HepG2 (cell line): ENCODE data around the gene PDGFB. TPM values are rescaled to one million over a fixed set of nuclear protein-coding genes. Genes with fewer than 3 reads are reported as not detected.

Source experiments
- ATAC-seq: fragments of 200-7000 bp; cut with Tn5 transposase; 3 replicates; pipeline ENCODE4 v1.9.1; 2020; ENCODE audit warnings: mild to moderate bottlenecking, moderate library complexity
- BruUV-seq: library from RNA; stranded (reverse); fragments of 400-500 nt; replicated peaks from 2 replicates; lab custom pipeline; 2021; lab: Mats Ljungman, UMichigan
- CTCF ChIA-PET: fragments of 300-600 bp; formaldehyde crosslinking; extraction: SDS; loops from one replicate; lab custom pipeline; 2021; ENCODE audit warnings: low total read pairs, inconsistent platforms, low intra/inter-chr PET ratio; lab: Yijun Ruan, JAX
- POLR2A ChIA-PET: fragments of 350-600 bp; sonication (Branson Sonifier 250); formaldehyde crosslinking; loops from one replicate; lab custom pipeline; 2020; ENCODE audit warnings: antibody characterized with exemption, inconsistent platforms; lab: Yijun Ruan, JAX
- DNase-seq: peaks from one replicate; pipeline ENCODE4 v3.0.0-alpha.2; 2015; ENCODE audit warnings: low spot score
- FAIRE-seq: peaks from 3 replicates; lab custom pipeline; 2011; peaks lifted over from hg19 to GRCh38; lab: Jason Lieb, UNC
- H2AFZ ChIP-seq: one replicate; pipeline ENCODE4 v1.6.1; 2011; ENCODE audit warnings: low read length, inconsistent platforms
- H3K27ac ChIP-seq: fragments of 300-600 bp; 3 replicates; pipeline ENCODE4 v1.8.0; 2011; ENCODE audit warnings: mixed run types, mild to moderate bottlenecking, mixed read lengths, low read length, inconsistent platforms; ENCODE audit not compliant: insufficient read depth; ENCODE audit errors: extremely low read length
- H3K27me3 ChIP-seq, 2 experiments: fragments of 200-600 bp in 1 of 2; 2 replicates in 1 of 2; 3 replicates in 1 of 2; pipeline versions ENCODE4 v1.6.0 to v1.8.0; 2011; ENCODE audit warnings: low read length in 2 of 2, mild to moderate bottlenecking in 2 of 2, moderate library complexity in 2 of 2, inconsistent platforms in 1 of 2; ENCODE audit not compliant: insufficient read depth in 2 of 2, control insufficient read depth in 1 of 2
- H3K36me3 ChIP-seq, 2 experiments: fragments of 200-600 bp in 1 of 2; replicated peaks in 1 of 2; 2 replicates in 1 of 2; 3 replicates in 1 of 2; pipeline versions ENCODE4 v1.5.1 to v1.8.0; 2011; ENCODE audit warnings: low read length in 2 of 2, inconsistent platforms in 1 of 2; ENCODE audit not compliant: insufficient read depth in 2 of 2, control insufficient read depth in 1 of 2
- H3K4me1 ChIP-seq: 2 replicates; pipeline ENCODE4 v1.5.1; 2012; ENCODE audit warnings: low read length, inconsistent platforms; ENCODE audit not compliant: insufficient read depth
- H3K4me2 ChIP-seq: 2 replicates; pipeline ENCODE4 v1.6.0; 2011; ENCODE audit warnings: low read depth, low read length, inconsistent platforms
- H3K4me3 ChIP-seq, 3 experiments: fragments of 200-600 bp in 1 of 3; sonication (generic), shearing (Covaris generic) in 1 of 3; replicated peaks in 1 of 3; 2 replicates each; pipeline ENCODE4 v1.5.1; 2011 to 2016; ENCODE audit warnings: low read length in 3 of 3, inconsistent platforms in 2 of 3, low read depth in 2 of 3, mild to moderate bottlenecking in 2 of 3, control low read depth in 1 of 3, mixed read lengths in 1 of 3; ENCODE audit not compliant: insufficient read depth in 1 of 3
- H3K79me2 ChIP-seq: one replicate; pipeline ENCODE4 v1.6.1; 2011; ENCODE audit warnings: low read length, inconsistent platforms; ENCODE audit not compliant: insufficient read depth
- H3K9ac ChIP-seq: 2 replicates; pipeline ENCODE4 v1.6.0; 2011; ENCODE audit warnings: mild to moderate bottlenecking, low read depth, low read length, inconsistent platforms; ENCODE audit not compliant: insufficient read depth
- H3K9me3 ChIP-seq: 2 replicates; pipeline ENCODE4 v1.5.1; 2012; ENCODE audit warnings: mild to moderate bottlenecking, low read length
- H4K20me1 ChIP-seq: 2 replicates; pipeline ENCODE4 v1.6.0; 2011; ENCODE audit warnings: inconsistent platforms, mild to moderate bottlenecking, low read length, moderate library complexity; ENCODE audit not compliant: insufficient read depth
- ARID4A ChIP-seq: sonication (generic); formaldehyde crosslinking; IDR thresholded peaks from 2 replicates; pipeline ENCODE4 v1.5.0; 2020; ENCODE audit warnings: mild to moderate bottlenecking, missing genetic modification reagents, borderline replicate concordance
- CENPX ChIP-seq: sonication (generic); formaldehyde crosslinking; IDR thresholded peaks from 2 replicates; pipeline ENCODE4 v1.9.0; 2021; ENCODE audit warnings: mild to moderate bottlenecking, missing genetic modification reagents, moderate library complexity
- CREB3 ChIP-seq: sonication (generic); formaldehyde crosslinking; IDR thresholded peaks from 2 replicates; pipeline ENCODE4 v1.5.0; 2020; ENCODE audit warnings: missing genetic modification reagents
- CREBL2 ChIP-seq: sonication (generic); formaldehyde crosslinking; IDR thresholded peaks from 2 replicates; pipeline ENCODE4 v1.8.1; 2023; ENCODE audit warnings: missing genetic modification reagents, mild to moderate bottlenecking, borderline replicate concordance
- PBX2 ChIP-seq: IDR thresholded peaks from 2 replicates; pipeline ENCODE4 v1.6.1; 2016; ENCODE audit warnings: control low read depth
- SMYD3 ChIP-seq: sonication (generic); formaldehyde crosslinking; IDR thresholded peaks from 2 replicates; pipeline ENCODE4 v1.8.1; 2023; ENCODE audit warnings: mild to moderate bottlenecking, missing genetic modification reagents
- ZBTB1 ChIP-seq: sonication (generic); formaldehyde crosslinking; IDR thresholded peaks from 2 replicates; pipeline ENCODE4 v1.4.0; 2020; ENCODE audit warnings: missing genetic modification reagents, borderline replicate concordance
- ZMYM3 ChIP-seq: sonication (generic); formaldehyde crosslinking; IDR thresholded peaks from 2 replicates; pipeline ENCODE4 v1.5.1; 2020; ENCODE audit warnings: mild to moderate bottlenecking, missing genetic modification reagents
- ZNF101 ChIP-seq: sonication (generic); formaldehyde crosslinking; IDR thresholded peaks from 2 replicates; pipeline ENCODE4 v1.4.0; 2020; ENCODE audit warnings: mild to moderate bottlenecking, low read depth, missing genetic modification reagents, borderline replicate concordance
- ZNF598 ChIP-seq: sonication (generic); formaldehyde crosslinking; IDR thresholded peaks from 2 replicates; pipeline ENCODE4 v1.5.1; 2020; ENCODE audit warnings: mild to moderate bottlenecking, missing genetic modification reagents, borderline replicate concordance
- ZNF607 ChIP-seq: sonication (generic); formaldehyde crosslinking; IDR thresholded peaks from 2 replicates; pipeline ENCODE4 v1.5.1; 2020; ENCODE audit warnings: missing genetic modification reagents, mild to moderate bottlenecking, borderline replicate concordance
- ZSCAN21 ChIP-seq: sonication (generic); formaldehyde crosslinking; IDR thresholded peaks from 2 replicates; pipeline ENCODE4 v1.8.0; 2022; ENCODE audit warnings: mild to moderate bottlenecking, missing genetic modification reagents, moderate library complexity, borderline replicate concordance
- WGBS: methylation state at CpG from one replicate; pipeline ENCODE4 v1.1.6; 2017; ENCODE audit warnings: low lambda C conversion rate; 5-methylcytosine and 5-hydroxymethylcytosine counted together
- in situ Hi-C: cut with HindIII; loops from 2 replicates; pipeline ENCODE4 v1.10.0; 2017; ENCODE audit warnings: low pct_unique_long_range_greater_than_20kb; ENCODE audit not compliant: extremely low pct_ligation_motif_present
- intact Hi-C: fragments of 100-400 bp; cut with micrococcal nuclease; formaldehyde crosslinking; loops from one replicate; pipeline ENCODE4 v1.10.0; 2022; ENCODE audit not compliant: unreplicated experiment
- polyA plus RNA-seq, 8 experiments: library from polyadenylated mRNA; depleted of rRNA in 3 of 8; stranded (reverse) in 7 of 8; unstranded in 1 of 8; fragments of >200 nt; fragmentation: Illumina TruSeq in 4 of 8; extraction: Trizol in 4 of 8; gene quantifications; 2 replicates each; pipeline versions ENCODE4 v1.2.1 to v1.2.3, GENCODE V29; 2011 to 2016; ENCODE audit warnings: low read depth in 4 of 8, missing spikeins in 1 of 8, mixed read lengths in 1 of 8; ENCODE audit not compliant: insufficient read depth in 1 of 8
- total RNA-seq, 5 experiments: library from RNA; depleted of rRNA; stranded (reverse); fragments of >200 nt; fragmentation: Illumina TruSeq; extraction: Trizol; gene quantifications; 2 replicates each; pipeline ENCODE4 v1.2.3, GENCODE V29; 2016; ENCODE audit warnings: low read depth in 1 of 5

The PDGFB gene
- total and polyA plus RNA-seq, 2 of the 13 experiments (the other 11 are each of a cell fraction or from before 2014, with no cell fraction given): 1.4 to 10.1 TPM

- no peak for FAIRE-seq
- 11% methylated on average over 7 of the region's 7 CpGs for WGBS
- CTCF ChIA-PET: no interaction called here
These were observed 23.9 kb upstream of the PDGFB start for GRCh38 chr22:39268645-39269044.

GRCh38 chr22:39267974-39268373, 23.2 kb upstream of the PDGFB start:
- no peaks in the 10 kb centered on the region for H4K20me1 ChIP-seq
- CTCF ChIA-PET: no interaction called here
- WGBS: 56% methylated on average over 8 of the region's 8 CpGs
- H3K36me3 ChIP-seq: no peaks in the 10 kb centered on the region
- H3K4me1 ChIP-seq: peaks cover 64% of the 10 kb centered on the region
- no peaks in the 10 kb centered on the region for H3K79me2 ChIP-seq
- no peak overlapping the region for H3K4me3 ChIP-seq
- ATAC-seq (no peak), FAIRE-seq (no peak), DNase-seq (no peak)
- in situ Hi-C loops: no loop called here
- intact Hi-C loops: loop anchor here (5.0 kb wide), 1 partner anchor 34 kb away; no protein-coding TSS in a partner anchor
- no TSS peak for BruUV-seq
- H3K27ac ChIP-seq: no peak overlapping the region
- POLR2A ChIA-PET: no interaction called here
- no peaks in the 10 kb centered on the region for H3K9me3 ChIP-seq
- H3K9ac ChIP-seq: no peak overlapping the region
- H3K4me2 ChIP-seq: no peak overlapping the region
- peaks cover 0 to 13% of the 10 kb centered on the region in 2 experiments; a peak in 3 of 5 replicates for H3K27me3 ChIP-seq
- H2AFZ ChIP-seq: no peak overlapping the region
- TF ChIP-seq ZSCAN21 (CRISPR knock-in tag): no peak
- TF ChIP-seq CREB3 (CRISPR knock-in tag): no peak
- no peak for TF ChIP-seq ZBTB1
- TF ChIP-seq SMYD3 (CRISPR knock-in tag): no peak
- TF ChIP-seq PBX2: no peak
- TF ChIP-seq ZMYM3 (CRISPR knock-in tag): no peak
- TF ChIP-seq ARID4A: no peak
- no peak for TF ChIP-seq CREBL2
- TF ChIP-seq CENPX (CRISPR knock-in tag): no peak
- no peak for TF ChIP-seq ZNF598

More at GRCh38 chr22:39268645-39269044, 23.9 kb upstream of the PDGFB start:
- Histone ChIP-seq H2AFZ (no peak overlapping the region), H3K27me3 (peaks cover 0 to 16% of the 10 kb centered on the region in 2 experiments; a peak in 3 of 5 replicates), H3K27ac (no peak overlapping the region), H3K36me3 (no peaks in the 10 kb centered on the region), H4K20me1 (no peaks in the 10 kb centered on the region), H3K4me2 (no peak overlapping the region), H3K4me1 (peaks cover 58% of the 10 kb centered on the region), H3K9me3 (no peaks in the 10 kb centered on the region), H3K4me3 (no peak overlapping the region), H3K9ac (no peak overlapping the region), H3K79me2 (no peaks in the 10 kb centered on the region)
- POLR2A ChIA-PET: interaction anchor here (1.0 kb wide), 1 partner anchor 15 kb away, joined by 3 read pairs; no protein-coding TSS in a partner anchor
- intact Hi-C loops: loop anchor here (5.0 kb wide), 1 partner anchor 34 kb away; no protein-coding TSS in a partner anchor
- ATAC-seq: no peak
- BruUV-seq: no TSS peak
- DNase-seq: no peak
- TF ChIP-seq ZNF101 (CRISPR knock-in tag): no peak
- TF ChIP-seq ZNF607 (CRISPR knock-in tag): 0 out of 2 replicates have a peak, but pooled peaks have one; percentile 32
- TF ChIP-seq, all 625 proteins: peak for 1
- in situ Hi-C loops: no loop called here
